ENCODE measurements around the gene EEF2. TPM values are rescaled to one million over a fixed set of nuclear protein-coding genes. Genes with fewer than 3 reads are reported as not detected.
A peak's percentile ranks its signal among the peaks of the same experiment; 100 is the strongest.
"Not testable (repeated sequence)": the region's sequence is repeated elsewhere in the genome, so short reads cannot be mapped to it uniquely, and the experiment has no call there.

The EEF2 gene
- total and polyA plus RNA-seq, 5 donors = 1,037 to 2,630 (median 2,120) TPM

- Histone ChIP-seq H3K4me1 (ENCODE audit: control insufficient read depth, insufficient read depth, low read length) (no peaks in the 10 kb centered on the region), H3K9me3 (ENCODE audit: control insufficient read depth, low read length) (no peaks in the 10 kb centered on the region), H3K4me3 (ENCODE audit: low read length) (no peak overlapping the region), H3K27ac (ENCODE audit: low read length) (no peak overlapping the region), H3K27me3 (ENCODE audit: control insufficient read depth, insufficient read depth) (no peaks in the 10 kb centered on the region)
- 89% methylated on average over 29 of the region's 29 CpGs for WGBS
- ATAC-seq = peak; percentile 3 to 13
- DNase-seq = peak in 2 of 3 donors; percentile 60 to 87
- intact Hi-C loops (cut with DNase I) = no loop called here
Measured at GRCh38 chr19:3976495-3977241, 8.6 kb downstream of the EEF2 start.

GRCh38 chr19:3975637-3976087 lies 9.6 kb downstream of the EEF2 start:
- Histone ChIP-seq H3K27ac (ENCODE audit: low read length) (no peak overlapping the region), H3K4me3 (ENCODE audit: low read length) (no peak overlapping the region), H3K9me3 (ENCODE audit: control insufficient read depth, low read length) (no peaks in the 10 kb centered on the region), H3K27me3 (ENCODE audit: control insufficient read depth, insufficient read depth) (no peaks in the 10 kb centered on the region), H3K4me1 (ENCODE audit: control insufficient read depth, insufficient read depth, low read length) (no peaks in the 10 kb centered on the region)
- ATAC-seq (no peak), DNase-seq (peak in 2 of 3 donors; percentile 58 to 59)
- 78% methylated on average over 14 of the region's 14 CpGs for WGBS
- intact Hi-C loops (cut with DNase I) = no loop called here

- Histone ChIP-seq H3K27ac (ENCODE audit: low read length) (no peak overlapping the region), H3K4me1 (ENCODE audit: control insufficient read depth, insufficient read depth, low read length) (no peaks in the 10 kb centered on the region), H3K4me3 (ENCODE audit: low read length) (no peak overlapping the region), H3K9me3 (ENCODE audit: control insufficient read depth, low read length) (no peaks in the 10 kb centered on the region), H3K27me3 (ENCODE audit: control insufficient read depth, insufficient read depth) (no peaks in the 10 kb centered on the region)
- 82% methylated on average over 8 of the region's 8 CpGs for WGBS
- ATAC-seq = no peak
- DNase-seq = no peak
- intact Hi-C loops (cut with DNase I) = no loop called here
Measured at GRCh38 chr19:3975144-3975543, 10.1 kb downstream of the EEF2 start.

- H3K27me3 ChIP-seq (ENCODE audit: control insufficient read depth, insufficient read depth) = no peaks in the 10 kb centered on the region
- H3K9me3 ChIP-seq (ENCODE audit: control insufficient read depth, low read length) = no peaks in the 10 kb centered on the region
- H3K27ac ChIP-seq (ENCODE audit: low read length) = peak within 1 kb of the TSS; percentile 92
- peak; percentile 98 to 99 (median 99) for DNase-seq
- peak within 1 kb of the TSS; percentile 94 for H3K4me3 ChIP-seq (ENCODE audit: low read length)
- peaks cover 10% of the 10 kb centered on the region for H3K4me1 ChIP-seq (ENCODE audit: control insufficient read depth, insufficient read depth, low read length)
- intact Hi-C loops (cut with DNase I) = no loop called here
- ATAC-seq = peak; percentile 87 to 92
- under 1% methylated on average over 73 of the region's 73 CpGs for WGBS
Measured at GRCh38 chr19:3970808-3971598, 14.3 kb downstream of the EEF2 start, which contains the start of gene DAPK3. TSS of gene DAPK3 (minus strand) at chr19:3971099. CDS start at chr19:3969735, 1,364 bp downstream.

GRCh38 chr19:3970313-3970807 lies 14.9 kb downstream of the EEF2 start:
- Histone ChIP-seq H3K4me1 (ENCODE audit: control insufficient read depth, insufficient read depth, low read length) (peaks cover 10% of the 10 kb centered on the region), H3K27ac (ENCODE audit: low read length) (peak overlapping the region; percentile 92), H3K9me3 (ENCODE audit: control insufficient read depth, low read length) (no peaks in the 10 kb centered on the region), H3K27me3 (ENCODE audit: control insufficient read depth, insufficient read depth) (no peaks in the 10 kb centered on the region), H3K4me3 (ENCODE audit: low read length) (peak overlapping the region; percentile 94)
- intact Hi-C loops (cut with DNase I) = no loop called here
- DNase-seq (no peak), ATAC-seq (no peak)
- WGBS = 1% methylated on average over 22 of the region's 22 CpGs

- intact Hi-C loops (cut with DNase I) = no loop called here
- DNase-seq (peak in 1 of 3 donors; percentile 2), ATAC-seq (peak in 1 of 2 donors; percentile 0)
- H3K27ac ChIP-seq (ENCODE audit: low read length) = peak overlapping the region; percentile 92
- H3K4me3 ChIP-seq (ENCODE audit: low read length) = peak overlapping the region; percentile 94
- H3K27me3 ChIP-seq (ENCODE audit: control insufficient read depth, insufficient read depth) = no peaks in the 10 kb centered on the region
- WGBS = 14% methylated on average over 23 of the region's 23 CpGs
- H3K4me1 ChIP-seq (ENCODE audit: control insufficient read depth, insufficient read depth, low read length) = peaks cover 10% of the 10 kb centered on the region
- no peaks in the 10 kb centered on the region for H3K9me3 ChIP-seq (ENCODE audit: control insufficient read depth, low read length)
Measured at GRCh38 chr19:3969435-3970312, 15.6 kb downstream of the EEF2 start.

- peak overlapping the region; percentile 92 for H3K27ac ChIP-seq (ENCODE audit: low read length)
- no peak overlapping the region for H3K4me3 ChIP-seq (ENCODE audit: low read length)
- H3K27me3 ChIP-seq (ENCODE audit: control insufficient read depth, insufficient read depth) = no peaks in the 10 kb centered on the region
- WGBS = 12% methylated on average over 9 of the region's 9 CpGs
- peaks cover 10% of the 10 kb centered on the region for H3K4me1 ChIP-seq (ENCODE audit: control insufficient read depth, insufficient read depth, low read length)
- intact Hi-C loops (cut with DNase I) = no loop called here
- H3K9me3 ChIP-seq (ENCODE audit: control insufficient read depth, low read length) = no peaks in the 10 kb centered on the region
- ATAC-seq (peak; percentile 89), DNase-seq (peak; percentile 92 to 96 (median 95))
Measured at GRCh38 chr19:3968556-3969434, 16.5 kb downstream of the EEF2 start.

- intact Hi-C loops (cut with DNase I); DNase-seq; H3K27me3 ChIP-seq (ENCODE audit: control insufficient read depth, insufficient read depth); H3K9me3 ChIP-seq (ENCODE audit: control insufficient read depth, low read length); H3K4me3 ChIP-seq (ENCODE audit: low read length); ATAC-seq: not testable (repeated sequence)
- WGBS = 85% methylated on average over 12 of the region's 12 CpGs
- Histone ChIP-seq H3K4me1 (ENCODE audit: control insufficient read depth, insufficient read depth, low read length) (peaks cover 10% of the 10 kb centered on the region), H3K27ac (ENCODE audit: low read length) (peak overlapping the region; percentile 91)
Measured at GRCh38 chr19:3967983-3968382, 17.3 kb downstream of the EEF2 start.

GRCh38 chr19:3966051-3967017 lies 18.9 kb downstream of the EEF2 start:
- H3K9me3 ChIP-seq (ENCODE audit: control insufficient read depth, low read length) = no peaks in the 10 kb centered on the region
- peak in 1 of 3 donors; percentile 65 for DNase-seq
- intact Hi-C loops (cut with DNase I) = no loop called here
- no peaks in the 10 kb centered on the region for H3K27me3 ChIP-seq (ENCODE audit: control insufficient read depth, insufficient read depth)
- 68% methylated on average over 30 of the region's 30 CpGs for WGBS
- H3K4me1 ChIP-seq (ENCODE audit: control insufficient read depth, insufficient read depth, low read length) = peaks cover 10% of the 10 kb centered on the region
- ATAC-seq = no peak
- peak overlapping the region; percentile 63 for H3K27ac ChIP-seq (ENCODE audit: low read length)
- H3K4me3 ChIP-seq (ENCODE audit: low read length) = no peak overlapping the region
